Right lobe of liver (tissue), 4 donors: ENCODE data around the gene SEPTIN8.

ENCODE experiments used
- POLR2A ChIP-seq: fragments of 450-650 bp; IDR thresholded peaks from one replicate; pipeline ENCODE4 v1.6.1; 2017; ENCODE audit warnings: antibody characterized with exemption, mild to moderate bottlenecking
- TF ChIP-seq, protein P1 (sequence below), 4 donors: fragments of 200-600 bp in 3 of 4; fragments of 450-650 bp in 1 of 4; IDR thresholded peaks; one replicate each; pipeline versions ENCODE4 v1.5.1 to v1.8.0; 2016 to 2022; ENCODE audit warnings: antibody characterized with exemption in 4 of 4, mild to moderate bottlenecking in 2 of 4
- donor health status: DM: no; HTN: no; CAD: no.
- donor health status: DM: no; HTN: no; CAD: no.
- donor health status: DM: no; HTN: yes; CAD: no.

DNA sequence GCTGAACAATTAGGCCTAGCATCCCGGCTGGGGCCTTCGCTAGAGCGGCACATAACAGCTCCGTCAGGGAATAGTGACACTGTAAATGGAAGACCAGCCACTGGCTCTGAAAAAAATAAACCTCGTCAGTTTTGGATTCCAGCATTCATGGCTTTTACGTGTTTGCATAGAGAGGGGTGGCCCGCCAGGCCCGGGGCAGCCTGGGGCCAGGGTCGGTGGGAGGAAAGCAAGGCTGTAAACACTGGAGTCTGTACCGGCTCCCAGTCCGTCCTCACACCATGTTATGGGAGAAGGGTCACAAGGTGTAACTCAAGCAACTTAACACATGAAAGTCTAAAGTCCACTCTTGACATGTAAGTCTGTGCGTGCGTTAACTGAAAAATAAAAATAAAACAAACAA lies 18.6 kb downstream of the SEPTIN8 start:
- TF ChIP-seq, protein P1, sequence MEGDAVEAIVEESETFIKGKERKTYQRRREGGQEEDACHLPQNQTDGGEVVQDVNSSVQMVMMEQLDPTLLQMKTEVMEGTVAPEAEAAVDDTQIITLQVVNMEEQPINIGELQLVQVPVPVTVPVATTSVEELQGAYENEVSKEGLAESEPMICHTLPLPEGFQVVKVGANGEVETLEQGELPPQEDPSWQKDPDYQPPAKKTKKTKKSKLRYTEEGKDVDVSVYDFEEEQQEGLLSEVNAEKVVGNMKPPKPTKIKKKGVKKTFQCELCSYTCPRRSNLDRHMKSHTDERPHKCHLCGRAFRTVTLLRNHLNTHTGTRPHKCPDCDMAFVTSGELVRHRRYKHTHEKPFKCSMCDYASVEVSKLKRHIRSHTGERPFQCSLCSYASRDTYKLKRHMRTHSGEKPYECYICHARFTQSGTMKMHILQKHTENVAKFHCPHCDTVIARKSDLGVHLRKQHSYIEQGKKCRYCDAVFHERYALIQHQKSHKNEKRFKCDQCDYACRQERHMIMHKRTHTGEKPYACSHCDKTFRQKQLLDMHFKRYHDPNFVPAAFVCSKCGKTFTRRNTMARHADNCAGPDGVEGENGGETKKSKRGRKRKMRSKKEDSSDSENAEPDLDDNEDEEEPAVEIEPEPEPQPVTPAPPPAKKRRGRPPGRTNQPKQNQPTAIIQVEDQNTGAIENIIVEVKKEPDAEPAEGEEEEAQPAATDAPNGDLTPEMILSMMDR (IDR thresholded peaks at IDR 0.05) = no peak
- no peak for TF ChIP-seq POLR2A
